SH-SY5Y (cell line): ENCODE data around the gene CHAT.

Experiments
- GATA2 ChIP-seq: IDR thresholded peaks from 2 replicates; pipeline ENCODE4 v1.6.1; 2011; ENCODE audit warnings: mild to moderate bottlenecking, low read depth, low read length
- GATA3 ChIP-seq: IDR thresholded peaks from 2 replicates; pipeline ENCODE4 v1.6.1; 2011; ENCODE audit warnings: low read depth, mild to moderate bottlenecking, low read length, moderate library complexity

- TF ChIP-seq GATA2 (no peak), GATA3 (no peak)
Measured at GRCh38 chr10:49662169-49662830, 48.5 kb downstream of the CHAT start.
